Activated CD4-positive, alpha-beta T cell treated with anti-CD3 and anti-CD28 coated beads, Interleukin-2, amount 50 U/mL, for 1 hour (primary cell): ENCODE data around the gene PACSIN2.
"Not testable (repeated sequence)": the region's sequence is repeated elsewhere in the genome, so short reads cannot be mapped to it uniquely, and the experiment has no call there.

ENCODE experiments used
- DNase-seq: peaks from one replicate; pipeline ENCODE4 v3.0.0-alpha.2; 2020

PACSIN2 gene

DNA sequence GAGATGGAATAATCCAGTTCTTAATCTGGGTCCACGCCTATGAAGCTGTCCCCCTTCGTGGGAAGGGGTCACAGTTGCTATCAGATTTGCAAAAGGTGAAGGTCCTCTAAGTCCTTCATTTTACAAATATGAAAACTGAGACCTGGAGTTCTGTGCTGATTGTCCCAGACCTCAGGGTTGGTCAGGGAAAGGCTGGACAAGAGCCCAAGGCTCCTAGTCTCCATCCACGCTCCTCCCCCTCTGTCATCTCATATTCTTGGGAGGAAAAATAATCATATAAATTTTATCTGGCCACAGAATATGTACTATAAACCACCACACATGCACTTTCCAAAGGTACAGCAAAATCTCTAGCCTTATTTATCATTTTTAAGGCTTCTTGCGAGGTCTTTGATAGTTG is 5.5 kb downstream of the PACSIN2 start:
- DNase-seq = no peak

DNA sequence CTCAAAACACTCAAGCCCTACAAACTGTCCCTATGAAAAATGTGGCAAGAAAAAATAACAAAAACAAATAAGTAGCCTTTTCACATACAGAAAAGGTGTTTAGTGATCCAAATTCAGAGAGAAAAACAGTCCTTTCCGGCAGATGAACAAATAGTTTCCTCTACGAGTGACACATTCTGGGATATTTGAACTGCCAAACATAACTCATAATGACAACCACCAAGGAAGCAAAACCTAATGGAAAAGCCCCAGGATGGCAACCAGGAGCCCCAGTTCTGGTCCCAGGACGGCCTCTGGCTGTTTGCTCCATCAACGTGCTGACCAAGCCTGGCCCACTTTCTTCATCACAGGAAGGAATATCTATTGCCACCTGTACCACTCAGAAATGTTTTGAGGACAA is 6.0 kb downstream of the PACSIN2 start:
- DNase-seq = no peak

DNA sequence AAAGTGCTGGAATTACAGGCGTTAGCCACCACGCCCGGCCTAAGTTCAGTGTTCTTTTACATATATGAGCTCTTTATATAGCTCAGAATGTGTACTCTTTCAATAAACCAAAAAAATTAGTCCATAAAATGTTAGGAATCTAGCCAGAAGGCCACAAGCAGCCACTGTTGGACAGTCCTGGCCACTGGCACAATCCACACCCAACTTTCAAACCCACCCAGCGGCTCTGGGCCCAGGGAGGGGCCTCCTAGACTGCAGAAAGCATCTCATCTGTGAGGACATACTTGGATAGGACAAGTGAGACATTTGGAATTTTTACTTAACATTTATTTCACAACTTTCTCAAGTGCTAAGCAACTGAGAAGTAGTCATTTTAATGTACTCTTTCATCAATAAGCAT is 6.4 kb downstream of the PACSIN2 start:
- DNase-seq = no peak

DNA sequence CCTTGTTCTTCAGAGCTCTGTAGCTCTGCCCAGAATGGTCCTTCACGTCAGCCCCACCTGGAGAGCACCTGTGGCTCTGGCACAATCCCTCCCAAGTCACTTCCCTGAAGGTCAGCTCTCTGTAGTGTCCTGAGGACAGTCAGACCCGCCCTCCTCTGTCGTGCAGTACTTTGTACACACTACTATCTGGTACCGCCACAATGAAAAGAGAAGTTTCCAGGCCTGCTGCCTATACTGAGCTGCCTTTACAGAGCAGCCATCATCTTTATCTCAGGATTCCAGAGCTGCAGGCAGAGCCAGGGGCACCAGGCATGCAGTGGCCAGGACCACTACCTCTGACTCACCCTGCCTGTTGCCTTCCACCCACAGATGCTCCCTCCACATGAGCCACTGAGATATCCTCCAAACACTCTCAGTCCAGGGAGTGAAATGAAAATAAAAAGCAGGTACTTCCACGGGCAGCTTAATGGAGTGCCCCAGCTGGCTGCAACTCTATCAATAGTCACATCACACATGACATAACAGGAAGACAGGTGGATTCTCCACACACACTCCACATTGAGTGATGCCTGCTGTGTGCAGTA is 7.3 kb downstream of the PACSIN2 start:
- DNase-seq = no peak

DNA sequence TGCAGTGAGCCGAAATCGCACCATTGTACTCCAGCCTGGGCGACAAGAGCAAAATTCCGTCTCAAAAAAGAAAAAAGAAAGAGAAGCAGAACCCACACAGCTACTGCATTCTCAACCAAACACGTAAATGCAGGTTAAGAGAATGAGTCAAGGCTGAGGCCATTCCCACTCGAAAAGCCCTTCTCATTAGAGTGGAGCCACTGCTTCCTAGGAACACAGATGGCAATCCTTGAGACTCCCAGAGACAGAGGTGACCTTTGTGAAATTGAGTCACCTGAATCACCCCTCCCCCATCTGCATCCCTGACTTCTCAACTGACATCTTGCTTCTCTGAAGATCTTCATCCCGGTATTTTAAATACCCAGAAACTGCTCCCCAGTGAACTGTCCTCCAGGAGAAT is 8.2 kb downstream of the PACSIN2 start:
- DNase-seq = no peak

DNA sequence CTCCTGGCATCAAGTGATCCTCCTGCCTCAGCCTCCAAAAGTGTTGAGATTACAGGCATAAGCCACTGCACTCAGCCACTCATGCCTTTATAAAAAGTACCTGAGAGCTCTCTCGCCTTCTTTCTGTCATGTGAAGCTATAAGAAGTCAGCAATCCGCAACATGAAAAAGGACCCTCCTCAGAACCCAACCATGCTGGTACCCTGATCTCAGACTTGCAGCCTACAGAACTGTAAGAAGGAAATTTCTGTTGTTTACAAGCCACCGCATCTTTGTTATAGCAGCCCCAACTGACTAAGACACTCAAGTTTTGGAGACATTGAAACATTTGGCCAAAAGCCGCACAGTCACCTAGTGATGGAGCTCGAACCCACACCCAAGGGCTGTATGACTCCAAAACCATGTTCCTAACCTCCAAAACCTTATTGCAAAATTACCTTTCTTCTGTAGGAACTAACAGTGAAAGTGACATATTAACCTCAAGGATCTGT is 8.9 kb downstream of the PACSIN2 start:
- DNase-seq = no peak

DNA sequence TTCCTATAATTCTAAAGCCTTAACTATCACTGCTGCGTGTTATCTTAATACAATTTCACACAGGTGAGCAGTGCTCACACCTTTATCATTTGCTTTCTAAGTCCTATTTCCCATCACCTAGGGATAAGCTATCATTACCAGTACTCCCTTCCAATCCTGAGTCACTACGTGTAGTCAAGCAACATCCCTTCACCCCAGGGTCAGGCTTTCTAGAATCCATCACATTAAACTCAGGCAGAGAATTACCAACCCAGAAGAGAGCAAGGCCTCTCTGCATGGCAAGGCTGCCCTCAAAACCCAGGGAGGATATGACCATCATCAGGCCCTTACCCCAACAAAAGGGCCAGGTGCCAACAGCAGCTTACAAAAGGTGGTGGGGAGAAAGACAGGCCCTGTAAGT is 9.8 kb downstream of the PACSIN2 start:
- DNase-seq = no peak

DNA sequence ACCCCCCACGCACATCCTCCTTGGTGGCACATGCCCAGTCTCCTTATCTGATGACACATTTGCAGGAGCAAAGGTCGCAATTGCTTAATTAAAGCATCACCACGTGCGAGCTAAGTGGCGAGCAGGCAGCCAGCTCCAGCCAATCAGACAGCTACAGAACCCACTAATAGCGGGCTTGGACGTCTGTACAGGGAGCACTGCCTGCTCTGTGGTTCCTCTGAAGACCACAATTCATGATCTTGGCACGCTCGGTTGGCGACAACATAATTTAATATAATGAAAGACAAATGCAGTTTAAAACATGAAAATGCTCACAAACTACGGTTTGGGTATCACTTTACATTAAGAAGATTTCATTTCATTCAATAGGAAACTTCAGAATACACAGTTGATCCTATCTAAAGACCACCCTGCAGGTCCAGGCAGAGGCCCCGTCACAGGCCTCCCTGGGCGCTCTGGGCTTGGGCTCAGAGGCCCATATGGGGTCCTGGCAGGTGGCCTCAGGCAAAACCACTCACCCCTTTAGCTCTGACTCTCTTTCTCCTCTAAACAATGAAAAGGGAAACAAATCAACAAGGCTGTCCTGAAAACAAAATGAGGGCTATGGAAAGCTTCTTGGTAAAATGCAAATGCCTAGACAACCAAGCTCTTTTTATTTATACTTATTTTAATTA is 10.4 kb downstream of the PACSIN2 start:
- DNase-seq = no peak

DNA sequence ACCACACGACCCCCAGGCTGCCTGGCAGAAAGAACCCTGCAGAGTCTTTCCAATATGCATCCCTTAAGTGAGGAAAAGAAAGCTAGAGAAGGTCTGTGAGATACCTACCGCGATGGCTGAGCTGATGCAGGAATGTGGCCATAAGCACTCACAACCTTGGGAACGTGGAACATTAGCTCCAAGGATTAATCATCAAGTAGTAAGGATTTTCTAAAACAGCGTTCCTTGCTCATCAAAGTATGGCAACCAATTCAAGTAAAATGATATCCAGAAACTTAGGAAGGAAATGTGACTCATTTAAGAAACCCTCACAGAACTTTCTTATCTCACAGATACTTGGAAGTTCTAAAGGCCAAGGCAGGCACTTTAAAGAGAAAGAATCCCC is 12.8 kb downstream of the PACSIN2 start:
- DNase-seq = no peak

DNA sequence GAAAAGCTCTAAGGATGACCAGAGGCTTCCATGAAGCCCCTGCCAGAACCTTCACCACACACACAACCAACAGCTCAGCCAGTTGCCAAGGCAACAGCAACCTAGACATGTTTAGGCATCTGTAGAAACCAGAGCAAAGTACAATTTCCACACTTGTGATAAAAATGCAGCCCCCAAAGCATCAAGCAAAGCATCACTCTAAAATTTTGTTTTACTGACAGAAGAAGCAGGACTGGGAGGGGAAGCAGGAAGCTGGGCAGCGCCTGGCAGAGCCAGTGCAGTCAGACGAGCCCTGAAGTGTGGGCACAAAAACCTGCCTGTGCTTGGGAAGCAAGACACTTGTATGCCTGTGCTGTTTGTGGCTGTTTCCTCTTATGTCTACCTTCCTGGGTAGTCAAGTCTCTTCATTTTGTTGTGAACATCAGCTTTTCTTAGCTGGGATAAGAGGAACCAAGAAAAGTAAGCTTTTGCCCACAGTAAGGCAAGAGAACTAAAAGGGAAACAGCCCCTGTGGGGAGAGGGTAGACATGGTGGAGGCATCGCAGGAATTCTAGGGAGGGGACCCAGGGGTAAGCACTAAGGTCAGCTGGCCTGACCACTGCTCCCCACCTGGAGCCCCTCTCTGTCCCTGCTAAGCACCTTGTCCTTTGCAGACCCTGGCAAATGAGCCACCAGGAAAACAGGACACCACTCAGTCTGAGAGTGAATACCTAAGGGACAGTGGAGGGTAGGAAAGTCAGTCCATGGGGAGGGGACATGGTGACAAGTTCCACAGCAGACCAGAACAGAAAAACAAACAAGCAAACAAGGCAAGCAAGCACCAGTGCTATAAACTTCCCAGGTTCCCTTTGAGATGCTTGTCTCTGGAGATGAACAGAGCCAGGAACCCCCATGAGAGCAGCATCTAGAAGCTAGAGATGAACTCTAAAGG is 13.4 kb downstream of the PACSIN2 start:
- no peak for DNase-seq

DNA sequence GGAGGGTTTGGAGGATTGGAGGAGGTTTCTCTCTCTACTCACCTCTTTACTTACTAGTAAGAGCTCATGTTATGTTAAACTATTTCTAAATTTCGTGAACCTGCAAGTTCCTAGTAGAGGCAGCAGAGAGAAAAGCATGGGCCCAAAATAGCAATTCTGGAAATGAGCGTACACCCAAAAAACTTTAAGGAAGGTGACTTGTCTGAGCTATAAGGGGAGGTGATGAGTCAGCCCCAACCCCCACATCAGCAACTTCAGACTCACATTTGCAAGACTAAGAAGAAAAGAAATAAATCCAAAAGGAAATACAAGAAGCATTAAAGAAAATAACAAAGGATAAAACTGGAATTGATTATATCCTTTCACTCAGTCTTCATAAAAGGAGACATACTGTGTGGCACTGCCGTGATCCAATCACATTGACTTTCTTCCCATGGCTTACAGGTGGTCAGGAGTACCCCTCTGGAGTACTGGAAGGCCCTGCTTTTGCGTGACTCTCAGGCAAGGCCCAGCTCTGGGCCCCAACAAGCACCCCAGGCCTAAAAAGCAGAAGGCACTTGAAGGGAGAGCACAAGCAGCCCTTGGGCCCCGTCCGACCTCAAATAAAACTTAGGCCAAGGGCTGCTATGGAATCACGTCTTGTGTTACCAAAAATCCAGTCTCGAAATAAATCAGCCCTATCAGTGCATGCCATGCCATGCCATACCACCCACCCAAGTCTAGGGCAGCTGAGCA is 14.3 kb downstream of the PACSIN2 start:
- DNase-seq = no peak

DNA sequence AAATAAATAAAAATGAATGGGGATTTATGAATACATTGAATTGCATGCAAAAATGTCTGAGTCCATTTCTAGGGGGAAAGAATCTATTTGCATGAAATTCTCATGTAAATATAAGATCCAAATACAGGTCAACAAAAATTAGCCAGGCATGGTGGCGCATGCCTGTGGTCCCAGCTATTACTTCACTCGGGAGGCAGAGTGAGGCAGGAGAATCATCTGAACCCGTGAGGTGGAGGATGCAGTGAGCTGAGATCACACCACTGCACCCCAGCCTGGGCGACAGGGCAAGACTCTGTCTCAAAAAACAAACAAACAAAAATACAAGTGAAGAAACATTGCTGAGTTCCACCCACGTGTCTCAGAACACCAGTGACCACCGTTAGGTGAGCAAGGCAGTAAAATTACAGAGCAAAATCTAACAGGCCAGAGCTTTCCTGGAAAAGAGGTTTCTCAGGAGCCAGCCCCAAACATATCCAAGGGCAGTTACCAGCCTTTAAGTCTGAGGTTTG is 17.3 kb downstream of the PACSIN2 start:
- DNase-seq = no peak

DNA sequence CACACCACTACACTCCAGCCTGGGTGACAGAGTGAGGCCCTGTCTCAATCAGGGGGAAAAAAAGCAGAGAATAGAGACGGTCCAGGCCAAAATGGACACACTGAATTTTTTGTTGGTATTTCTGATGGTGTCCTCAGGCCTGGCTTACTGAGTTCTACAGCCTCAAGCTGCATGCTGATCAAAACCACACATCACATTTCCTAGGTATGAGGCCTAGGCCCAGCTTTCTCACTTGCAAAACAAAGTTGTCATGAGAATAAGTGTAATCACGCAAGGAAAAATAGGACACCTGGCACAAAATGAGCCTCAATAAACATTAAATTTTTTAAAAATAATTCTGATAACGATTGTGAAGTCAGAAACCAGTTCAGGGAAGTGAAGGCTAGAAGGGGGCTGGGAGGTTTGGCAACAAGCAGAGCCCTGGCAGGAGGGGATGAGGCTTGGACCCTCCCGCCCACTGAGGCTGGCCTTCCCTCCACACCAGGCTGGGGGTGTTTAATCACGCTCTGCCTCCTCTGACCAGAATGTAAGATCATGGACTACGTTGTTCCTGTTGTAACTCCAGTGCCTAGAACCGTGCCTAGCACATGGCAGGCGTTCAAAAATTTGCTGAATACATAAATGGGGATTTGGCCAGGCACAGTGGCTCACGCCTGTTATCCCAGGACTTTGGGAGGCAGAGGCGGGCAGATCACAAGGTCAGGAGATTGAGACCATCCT is 18.1 kb downstream of the PACSIN2 start:
- no peak for DNase-seq

DNA sequence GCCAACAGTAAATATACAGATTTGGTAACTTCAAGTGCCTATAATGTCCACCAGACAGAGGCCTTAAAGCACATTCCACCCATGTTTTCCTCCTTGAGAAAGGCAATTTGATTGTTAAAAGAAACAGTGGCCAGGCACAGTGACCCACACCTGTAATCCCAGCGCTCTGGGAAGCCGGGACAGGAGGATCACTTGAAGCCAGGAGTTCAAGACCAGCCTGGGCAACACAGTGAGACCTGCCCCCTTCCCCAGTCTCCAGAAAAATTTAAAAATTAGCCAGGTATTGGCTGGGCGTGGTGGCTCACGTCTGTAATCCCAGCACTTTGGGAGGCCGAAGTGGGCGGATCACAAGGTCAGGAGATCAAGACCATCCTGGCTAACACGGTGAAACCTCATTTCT is 19.3 kb downstream of the PACSIN2 start:
- not testable (repeated sequence) for DNase-seq

DNA sequence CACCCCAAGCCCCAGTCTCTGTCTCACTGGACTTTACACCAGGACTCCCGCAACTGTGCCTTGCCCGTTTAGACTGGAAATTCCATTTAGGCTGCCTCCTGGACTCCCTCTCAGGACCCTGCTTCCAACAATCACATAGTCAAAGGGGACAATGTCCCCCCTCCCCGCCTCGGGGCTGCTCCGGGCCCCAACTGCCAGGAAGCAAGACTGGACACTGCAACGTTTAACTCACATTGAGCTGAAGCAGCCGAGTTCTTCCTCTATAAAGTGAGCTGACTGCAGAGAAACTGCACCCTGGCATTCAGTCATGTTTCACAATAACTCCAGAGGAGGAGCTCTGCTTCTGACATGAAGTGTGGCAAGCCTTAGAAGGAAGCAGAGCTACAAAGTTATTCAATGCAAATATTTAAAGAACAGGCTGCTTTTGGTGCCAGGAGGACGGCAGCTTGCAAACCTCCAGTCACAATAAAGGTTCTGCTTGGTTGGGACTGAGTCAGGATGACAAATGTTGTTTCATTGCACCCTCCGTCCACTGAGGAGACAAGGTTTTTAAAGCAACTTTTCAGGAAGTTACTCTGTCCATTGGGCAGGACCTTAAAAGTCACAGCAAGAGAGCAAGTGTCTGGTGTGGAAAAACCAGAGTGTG is 19.9 kb downstream of the PACSIN2 start:
- no peak for DNase-seq

DNA sequence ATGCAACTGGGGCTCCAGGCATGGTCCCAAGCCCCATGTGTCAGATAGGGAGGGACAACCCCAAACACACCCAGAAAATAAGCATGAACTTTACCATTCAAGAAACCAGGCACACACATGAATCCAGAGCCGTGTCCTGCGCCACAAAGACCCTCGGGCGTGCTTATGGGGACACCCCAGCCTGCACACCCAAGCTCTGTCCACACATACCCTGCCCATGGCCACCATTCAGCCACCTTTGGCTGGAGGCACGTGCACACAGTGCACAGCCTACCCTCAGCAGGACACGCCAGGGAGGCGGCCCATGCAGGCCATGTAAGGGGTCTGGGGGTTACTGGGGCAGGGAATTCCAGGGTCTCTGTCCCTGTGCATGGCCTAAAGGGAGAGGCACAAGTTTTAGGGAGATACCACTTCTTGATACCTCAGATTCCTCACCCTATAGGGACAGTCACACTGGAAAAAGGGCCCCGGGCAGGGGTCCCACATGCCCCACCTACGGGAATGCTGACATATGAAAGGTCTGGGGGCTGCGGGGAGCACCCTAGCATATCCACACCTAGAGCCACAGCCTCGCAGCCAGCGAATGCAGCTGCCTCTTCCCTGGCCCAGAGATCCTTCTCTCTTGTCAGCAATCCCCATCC is 20.6 kb downstream of the PACSIN2 start:
- DNase-seq = no peak

DNA sequence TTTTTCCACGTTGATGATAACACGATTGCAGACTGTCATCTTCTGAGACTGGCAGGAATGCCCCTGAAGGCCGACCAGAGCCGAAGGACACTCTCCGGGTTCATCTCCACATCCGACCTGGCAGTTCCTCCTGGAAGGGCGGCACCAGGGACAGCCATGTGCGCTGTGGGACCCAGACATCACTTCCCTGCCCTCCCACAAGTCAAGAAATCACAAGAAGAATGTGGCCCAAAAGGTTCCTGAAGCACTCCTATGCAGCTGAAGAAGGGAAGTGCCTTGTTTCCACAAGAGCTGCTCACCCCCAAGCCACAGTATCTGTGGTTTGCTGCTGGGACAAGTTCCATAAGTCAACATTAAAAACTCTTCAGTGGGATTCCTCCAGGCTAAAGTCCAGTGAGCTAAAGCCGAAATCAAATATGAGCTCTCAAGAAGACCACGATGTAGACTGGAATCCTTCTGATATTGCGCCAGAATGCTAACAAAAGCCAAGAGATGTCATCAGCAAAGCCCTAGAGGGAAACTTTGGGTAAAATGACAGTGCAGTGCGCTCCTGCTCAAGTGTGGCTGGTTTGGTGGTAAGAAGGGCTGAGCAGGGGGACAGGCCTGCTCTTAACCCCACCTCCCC is 21.2 kb downstream of the PACSIN2 start:
- DNase-seq = no peak

DNA sequence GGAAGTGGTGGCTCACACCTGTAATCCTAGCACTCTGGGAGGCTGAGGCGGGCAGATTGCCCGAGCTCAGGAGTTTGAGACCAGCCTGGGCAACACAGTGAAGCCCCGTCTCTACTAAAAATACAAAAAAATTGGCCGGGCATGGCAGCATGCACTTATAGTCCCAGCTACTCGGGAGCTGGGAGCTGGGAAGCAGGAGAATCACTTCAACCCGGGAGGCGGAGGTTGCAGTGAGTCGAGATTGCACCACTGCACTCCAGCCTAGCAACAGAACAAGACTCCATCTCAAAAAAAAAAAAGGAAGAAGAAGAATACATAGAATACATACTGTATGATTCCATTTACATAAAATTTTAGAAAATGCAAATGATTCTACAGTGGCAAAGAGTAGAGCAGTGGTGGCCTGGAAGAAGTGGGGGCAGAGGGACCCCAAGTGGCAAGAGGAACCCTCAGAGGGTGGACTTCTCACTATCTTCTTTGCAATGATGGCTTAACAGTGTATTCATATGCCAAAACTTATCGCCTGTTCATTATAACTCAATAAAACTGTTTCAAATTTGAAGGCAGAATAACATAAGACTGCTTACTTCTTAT is 22.0 kb downstream of the PACSIN2 start:
- DNase-seq = no peak

DNA sequence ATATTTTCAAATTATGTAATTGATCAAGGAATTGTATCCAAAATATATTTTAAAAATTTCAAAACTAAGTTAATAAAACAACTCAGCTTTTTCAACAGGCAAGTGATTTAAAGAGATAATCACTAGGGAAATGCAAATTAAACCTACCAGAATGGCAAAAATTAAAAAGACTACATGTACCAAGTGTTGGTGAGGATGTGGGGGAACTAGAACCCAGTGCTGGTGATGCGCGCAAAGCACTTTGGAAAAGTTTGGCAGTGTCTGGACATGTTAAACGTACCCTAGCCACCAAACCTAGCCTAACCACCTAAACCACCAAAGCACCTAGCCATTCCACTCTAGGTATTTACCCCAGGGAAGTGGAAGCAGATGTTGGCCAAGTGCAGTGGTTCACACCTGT is 22.9 kb downstream of the PACSIN2 start:
- no peak for DNase-seq

DNA sequence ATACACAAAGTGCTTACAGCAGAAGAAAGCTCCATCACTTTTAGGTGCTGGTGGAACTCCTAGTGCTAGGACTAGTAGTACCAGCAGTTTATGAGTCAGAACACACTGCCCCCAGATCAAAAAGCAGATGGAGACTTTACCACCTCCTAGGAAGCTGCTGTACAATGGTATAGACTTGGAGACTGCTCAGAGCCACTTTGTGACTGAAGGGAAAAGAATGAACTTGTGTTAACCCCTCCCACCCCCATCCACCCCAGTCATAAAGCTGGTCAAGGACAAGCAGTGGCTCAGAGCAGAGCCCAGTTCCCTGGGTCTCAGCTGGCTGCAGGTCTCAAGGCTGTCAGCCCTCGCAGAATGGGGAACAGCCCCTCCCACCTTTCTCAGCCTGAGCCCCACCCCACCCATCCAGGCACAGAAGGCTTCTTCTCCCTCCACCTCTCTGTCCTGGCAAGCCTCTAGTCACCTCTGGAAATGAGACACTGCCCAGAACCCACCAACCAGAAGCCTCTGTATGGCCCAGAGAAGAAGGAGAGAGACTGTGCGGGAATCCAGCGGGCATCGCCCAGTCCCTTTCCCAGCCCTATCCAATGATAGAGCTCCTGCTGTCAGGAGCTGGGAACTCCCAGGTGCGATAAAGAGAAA is 23.8 kb downstream of the PACSIN2 start:
- no peak for DNase-seq
